ENCODE results near the gene FAS. TPM values are rescaled to one million over a fixed set of nuclear protein-coding genes. Genes with fewer than 3 reads are reported as not detected.
A peak's percentile ranks its signal among the peaks of the same experiment; 100 is the strongest.

FAS gene
- total and polyA plus RNA-seq, 11 donors = 1.6 to 15.6 (median 3.9) TPM

- Histone ChIP-seq H3K4me3 (peak overlapping the region in 11 of 12 donors; percentile 11 to 64 (median 50)), H3K27me3 (no peaks in the 10 kb centered on the region), H3K4me1 (peaks cover 0 to 52% (median 16%) of the 10 kb centered on the region in 12 donors), H3K27ac (peak overlapping the region in 11 of 12 donors; percentile 26 to 85 (median 72)), H3K36me3 (no peaks in the 10 kb centered on the region), H3K9me3 (no peaks in the 10 kb centered on the region)
- intact Hi-C loops (cut with DNase I) = no loop called here
- no peak for TF ChIP-seq CTCF (IDR thresholded peaks at IDR 0.05)
- TF ChIP-seq POLR2A (IDR thresholded peaks at IDR 0.05) = no peak
- DNase-seq = no peak
- ATAC-seq = peak in 2 of 4 donors; percentile 28 to 61
- WGBS, 4 donors = 32 to 48% (median 41%) methylated on average over 7 of the region's 7 CpGs
Observed at GRCh38 chr10:88974446-88975376, 15.9 kb upstream of the FAS start.

- peaks cover 0 to 58% (median 20%) of the 10 kb centered on the region in 12 donors for H3K4me1 ChIP-seq
- intact Hi-C loops (cut with DNase I) = no loop called here
- ATAC-seq = peak in 1 of 4 donors; percentile 9
Observed at GRCh38 chr10:88975377-88975720, 15.2 kb upstream of the FAS start.

GRCh38 chr10:88978463-88978862 lies 12.1 kb upstream of the FAS start:
- no peak for DNase-seq
- Histone ChIP-seq H3K4me3 (no peak overlapping the region), H3K27me3 (no peaks in the 10 kb centered on the region), H3K4me1 (peaks cover 0 to 66% (median 27%) of the 10 kb centered on the region in 12 donors), H3K27ac (peak overlapping the region in 11 of 12 donors; percentile 4 to 78 (median 64)), H3K9me3 (no peaks in the 10 kb centered on the region), H3K36me3 (no peaks in the 10 kb centered on the region)
- ATAC-seq = no peak
- TF ChIP-seq CTCF (IDR thresholded peaks at IDR 0.05) (no peak), POLR2A (IDR thresholded peaks at IDR 0.05) (no peak)
- intact Hi-C loops (cut with DNase I) = no loop called here
- WGBS, 4 donors = 91 to 95% (median 94%) methylated on average over 2 of the region's 2 CpGs

More at GRCh38 chr10:88975377-88975720, 15.2 kb upstream of the FAS start:
- no peaks in the 10 kb centered on the region for H3K36me3 ChIP-seq
- H3K27ac ChIP-seq = peak overlapping the region in 11 of 12 donors; percentile 26 to 85 (median 72)
- H3K9me3 ChIP-seq = no peaks in the 10 kb centered on the region
- TF ChIP-seq POLR2A (IDR thresholded peaks at IDR 0.05) = no peak
- TF ChIP-seq CTCF (IDR thresholded peaks at IDR 0.05) = no peak
- WGBS, 4 donors = 46 to 67% (median 64%) methylated on average over 3 of the region's 3 CpGs
- DNase-seq = no peak
- peak overlapping the region in 11 of 12 donors; percentile 11 to 64 (median 50) for H3K4me3 ChIP-seq
- H3K27me3 ChIP-seq = no peaks in the 10 kb centered on the region

- DNase-seq = peak in 3 of 5 donors; percentile 44 to 55 (median 44)
- Histone ChIP-seq H3K36me3 (no peaks in the 10 kb centered on the region), H3K4me1 (peaks cover 0 to 68% (median 25%) of the 10 kb centered on the region in 12 donors), H3K27me3 (no peaks in the 10 kb centered on the region), H3K4me3 (no peak overlapping the region), H3K27ac (peak overlapping the region; percentile 15 to 78 (median 63)), H3K9me3 (no peaks in the 10 kb centered on the region)
- WGBS, 4 donors = 49 to 65% (median 58%) methylated on average over 5 of the region's 5 CpGs
- intact Hi-C loops (cut with DNase I) = no loop called here
- TF ChIP-seq CTCF (IDR thresholded peaks at IDR 0.05) (no peak), POLR2A (IDR thresholded peaks at IDR 0.05) (no peak)
- ATAC-seq = peak; percentile 34 to 75 (median 63)
Observed at GRCh38 chr10:88979153-88979562, 11.4 kb upstream of the FAS start.

Measured in heart left ventricle (tissue), 16 donors.